Caco-2 (cell line): ENCODE measurements around the gene RNF133. TPM values are rescaled to one million over a fixed set of nuclear protein-coding genes. Genes with fewer than 3 reads are reported as not detected.

Experiments used
- BruUV-seq: library from RNA; stranded (reverse); fragments of 400-500 nt; replicated peaks from 2 replicates; lab custom pipeline; 2021; lab: Mats Ljungman, UMichigan
- CTCF ChIA-PET: fragments of 300-600 bp; sonication (Branson Sonifier 250); formaldehyde crosslinking; loops from one replicate; lab custom pipeline; 2022; ENCODE audit warnings: antibody characterized with exemption; lab: Charles Lee
- POLR2A ChIA-PET: fragments of 300-600 bp; sonication (Branson Sonifier 250); formaldehyde crosslinking; loops from one replicate; lab custom pipeline; 2022; ENCODE audit warnings: antibody characterized with exemption; lab: Charles Lee
- DNase-seq, 2 experiments: peaks; one replicate each; pipeline versions ENCODE4 v3.0.0 to v3.0.0-alpha.2; 2020 to 2022
- H3K27me3 ChIP-seq: replicated peaks from 2 replicates; pipeline ENCODE4 v1.6.0; 2011; ENCODE audit warnings: low read length; ENCODE audit not compliant: control insufficient read depth, insufficient read depth
- H3K36me3 ChIP-seq: 2 replicates; pipeline ENCODE4 v1.5.1; 2011; ENCODE audit warnings: low read length; ENCODE audit not compliant: control insufficient read depth, insufficient read depth
- H3K4me1 ChIP-seq: fragments of 250-450 bp; sonication (Bioruptor Pico); 2 replicates; pipeline ENCODE4 v1.5.1; 2020; ENCODE audit warnings: mild to moderate bottlenecking
- H3K4me3 ChIP-seq: 2 replicates; pipeline ENCODE4 v1.5.1; 2011; ENCODE audit warnings: low read depth, mild to moderate bottlenecking, control low read depth, low read length
- H3K9me3 ChIP-seq: fragments of 250-450 bp; sonication (Bioruptor Pico); 2 replicates; pipeline ENCODE4 v1.5.1; 2020; ENCODE audit warnings: mild to moderate bottlenecking, moderate library complexity
- H3K27ac Mint-ChIP-seq: one replicate; pipeline ENCODE4 v1.8.0; 2022; ENCODE audit warnings: mixed read lengths; ENCODE audit not compliant: unreplicated experiment
- H3K27me3 Mint-ChIP-seq: one replicate; pipeline ENCODE4 v1.8.0; 2022; ENCODE audit warnings: mixed read lengths; ENCODE audit not compliant: insufficient read depth, unreplicated experiment
- H3K36me3 Mint-ChIP-seq: one replicate; pipeline ENCODE4 v1.8.0; 2022; ENCODE audit warnings: mild to moderate bottlenecking, mixed read lengths; ENCODE audit not compliant: insufficient read depth, unreplicated experiment
- H3K4me1 Mint-ChIP-seq: one replicate; pipeline ENCODE4 v1.8.0; 2022; ENCODE audit warnings: low read depth, mixed read lengths; ENCODE audit not compliant: unreplicated experiment
- H3K4me3 Mint-ChIP-seq: one replicate; pipeline ENCODE4 v1.8.0; 2022; ENCODE audit warnings: mild to moderate bottlenecking, moderate library complexity, mixed read lengths; ENCODE audit not compliant: unreplicated experiment
- H3K9me3 Mint-ChIP-seq: one replicate; pipeline ENCODE4 v1.8.0; 2022; ENCODE audit warnings: mixed read lengths; ENCODE audit not compliant: unreplicated experiment
- CTCF ChIP-seq, 2 experiments: fragments of 200-600 bp in 1 of 2; IDR thresholded peaks; 1 replicate in 1 of 2; 2 replicates in 1 of 2; pipeline versions ENCODE4 v1.5.1 to v1.8.0; 2011 to 2022; ENCODE audit warnings: antibody characterized with exemption in 1 of 2, control low read depth in 1 of 2, inconsistent platforms in 1 of 2, low read depth in 1 of 2, low read length in 1 of 2, mild to moderate bottlenecking in 1 of 2, moderate library complexity in 1 of 2; ENCODE audit not compliant: insufficient read depth in 1 of 2, severe bottlenecking in 1 of 2, unreplicated experiment in 1 of 2
- intact Hi-C: fragments of 100-400 bp; cut with micrococcal nuclease; formaldehyde crosslinking; loops from one replicate; pipeline ENCODE4 v1.10.0; 2022; ENCODE audit not compliant: unreplicated experiment
- total RNA-seq: library from RNA; stranded (reverse); gene quantifications from 2 replicates; pipeline ENCODE4 v1.2.3, GENCODE V29; 2022

The RNF133 gene
- total RNA-seq, 1 experiment from 2014 or later = not detected

GRCh38 chr7:122694697-122695096, 4.2 kb downstream of the RNF133 start:
- Mint-ChIP-seq H3K36me3 (no peaks in the 10 kb centered on the region), H3K4me3 (no peak overlapping the region), H3K27ac (no peak overlapping the region), H3K4me1 (no peaks in the 10 kb centered on the region), H3K9me3 (peaks cover 17% of the 10 kb centered on the region), H3K27me3 (peaks cover 6% of the 10 kb centered on the region)
- no TSS peak for BruUV-seq
- TF ChIP-seq CTCF (IDR thresholded peaks at IDR 0.05; ENCODE audit: insufficient read depth in 1 of 2, low read depth in 1 of 2, low read length in 1 of 2, severe bottlenecking in 1 of 2, unreplicated experiment in 1 of 2) = no peak
- no peaks in the 10 kb centered on the region for H3K4me1 ChIP-seq
- H3K27me3 ChIP-seq = no peaks in the 10 kb centered on the region
- H3K4me3 ChIP-seq = no peak overlapping the region
- peaks cover 8% of the 10 kb centered on the region; the same call in 1 of the 2 replicates for H3K9me3 ChIP-seq
- no peak for DNase-seq
- no peaks in the 10 kb centered on the region for H3K36me3 ChIP-seq
- POLR2A ChIA-PET = no interaction called here
- CTCF ChIA-PET = no interaction called here
- intact Hi-C loops = no loop called here

- CTCF ChIA-PET = no interaction called here
- no peak for DNase-seq
These were observed 6.1 kb downstream of the RNF133 start for GRCh38 chr7:122692769-122693309.

GRCh38 chr7:122691569-122692235, 7.2 kb downstream of the RNF133 start:
- DNase-seq = no peak
- POLR2A ChIA-PET = no interaction called here
- Mint-ChIP-seq H3K36me3 (no peaks in the 10 kb centered on the region), H3K27me3 (peaks cover 3% of the 10 kb centered on the region), H3K9me3 (peaks cover 17% of the 10 kb centered on the region), H3K4me3 (no peak overlapping the region), H3K27ac (no peak overlapping the region), H3K4me1 (no peaks in the 10 kb centered on the region)
- no peaks in the 10 kb centered on the region for H3K27me3 ChIP-seq
- peaks cover 8% of the 10 kb centered on the region; the same call in 1 of the 2 replicates for H3K9me3 ChIP-seq
- H3K4me3 ChIP-seq = no peak overlapping the region
- no peak for TF ChIP-seq CTCF (IDR thresholded peaks at IDR 0.05; ENCODE audit: insufficient read depth in 1 of 2, low read depth in 1 of 2, low read length in 1 of 2, severe bottlenecking in 1 of 2, unreplicated experiment in 1 of 2)
- intact Hi-C loops = no loop called here
- BruUV-seq = no TSS peak
- CTCF ChIA-PET = no interaction called here
- H3K36me3 ChIP-seq = no peaks in the 10 kb centered on the region
- H3K4me1 ChIP-seq = no peaks in the 10 kb centered on the region

More at GRCh38 chr7:122692769-122693309, 6.1 kb downstream of the RNF133 start:
- no peaks in the 10 kb centered on the region for H3K4me1 ChIP-seq
- Mint-ChIP-seq H3K27me3 (peaks cover 3% of the 10 kb centered on the region), H3K4me1 (no peaks in the 10 kb centered on the region), H3K4me3 (no peak overlapping the region), H3K9me3 (peaks cover 17% of the 10 kb centered on the region), H3K27ac (no peak overlapping the region), H3K36me3 (no peaks in the 10 kb centered on the region)
- BruUV-seq = no TSS peak
- intact Hi-C loops = no loop called here
- no peak for TF ChIP-seq CTCF (IDR thresholded peaks at IDR 0.05; ENCODE audit: insufficient read depth in 1 of 2, low read depth in 1 of 2, low read length in 1 of 2, severe bottlenecking in 1 of 2, unreplicated experiment in 1 of 2)
- no peaks in the 10 kb centered on the region for H3K36me3 ChIP-seq
- POLR2A ChIA-PET = no interaction called here
- no peaks in the 10 kb centered on the region for H3K27me3 ChIP-seq
- peaks cover 8% of the 10 kb centered on the region; the same call in 1 of the 2 replicates for H3K9me3 ChIP-seq
- no peak overlapping the region for H3K4me3 ChIP-seq
